IMR-90 (cell line): ENCODE measurements around the gene DOCK1. TPM values are rescaled to one million over a fixed set of nuclear protein-coding genes. Genes with fewer than 3 reads are reported as not detected.

Source experiments
- ATAC-seq: fragments of 200-7000 bp; cut with Tn5 transposase; 2 replicates; pipeline ENCODE4 v1.9.1; 2020; ENCODE audit warnings: low read depth, mild to moderate bottlenecking, moderate library complexity
- BruUV-seq: library from RNA; stranded (reverse); fragments of 400-500 nt; replicated peaks from 2 replicates; lab custom pipeline; 2021; lab: Mats Ljungman, UMichigan
- CTCF ChIA-PET: fragments of 300-600 bp; formaldehyde crosslinking; extraction: SDS; loops from one replicate; lab custom pipeline; 2021; ENCODE audit warnings: antibody characterized with exemption; lab: Yijun Ruan, JAX
- POLR2A ChIA-PET: fragments of 300-600 bp; sonication (Branson Sonifier 250); formaldehyde crosslinking; loops from one replicate; lab custom pipeline; 2022; ENCODE audit warnings: antibody characterized with exemption; ENCODE audit not compliant: unreplicated experiment; lab: Charles Lee
- DNase-seq: peaks from one replicate; pipeline ENCODE4 v3.0.0; 2013
- H2AFZ ChIP-seq: replicated peaks from 2 replicates; pipeline ENCODE3; 2013; ENCODE audit warnings: low read length, mild to moderate bottlenecking; ENCODE audit not compliant: poor library complexity
- H2AK5ac ChIP-seq: 2 replicates; pipeline ENCODE4 v1.6.1; 2013; ENCODE audit warnings: low read depth, low read length, inconsistent platforms
- H2AK9ac ChIP-seq: replicated peaks from 2 replicates; pipeline ENCODE3; 2013; ENCODE audit warnings: mild to moderate bottlenecking, low read depth, low read length, moderate library complexity; ENCODE audit not compliant: poor library complexity
- H2BK120ac ChIP-seq: 2 replicates; pipeline ENCODE4 v1.6.1; 2013; ENCODE audit warnings: low read depth, low read length, inconsistent platforms
- H2BK15ac ChIP-seq: 3 replicates; pipeline ENCODE4 v1.6.1; 2013; ENCODE audit warnings: low read depth, low read length, inconsistent platforms
- H2BK20ac ChIP-seq: 2 replicates; pipeline ENCODE4 v1.6.1; 2013; ENCODE audit warnings: low read depth, mild to moderate bottlenecking, inconsistent platforms, low read length, moderate library complexity
- H2BK5ac ChIP-seq: 2 replicates; pipeline ENCODE4 v1.6.1; 2013; ENCODE audit warnings: mild to moderate bottlenecking, low read depth, low read length, inconsistent platforms; ENCODE audit not compliant: poor library complexity, severe bottlenecking
- H3K14ac ChIP-seq: replicated peaks from 2 replicates; pipeline ENCODE4 v1.6.1; 2013; ENCODE audit warnings: low read depth, low read length, inconsistent platforms
- H3K18ac ChIP-seq: 2 replicates; pipeline ENCODE4 v1.6.1; 2013; ENCODE audit warnings: low read depth, low read length, control low read depth
- H3K23ac ChIP-seq: 2 replicates; pipeline ENCODE4 v1.6.1; 2013; ENCODE audit warnings: low read depth, low read length, inconsistent platforms
- H3K27ac ChIP-seq: 2 replicates; pipeline ENCODE4 v1.5.1; 2013; ENCODE audit warnings: mild to moderate bottlenecking, control low read depth, low read length; ENCODE audit not compliant: insufficient read depth
- H3K27me3 ChIP-seq: 2 replicates; pipeline ENCODE4 v1.6.1; 2013; ENCODE audit warnings: low read length; ENCODE audit not compliant: control insufficient read depth, insufficient read depth
- H3K36me3 ChIP-seq: 2 replicates; pipeline ENCODE4 v1.6.1; 2013; ENCODE audit warnings: low read length, mixed read lengths; ENCODE audit not compliant: control insufficient read depth, insufficient read depth
- H3K4ac ChIP-seq: 2 replicates; pipeline ENCODE4 v1.6.1; 2013; ENCODE audit warnings: low read depth, low read length, inconsistent platforms
- H3K4me1 ChIP-seq: 2 replicates; pipeline ENCODE4 v1.6.1; 2013; ENCODE audit warnings: low read length, mixed read lengths; ENCODE audit not compliant: control insufficient read depth, insufficient read depth
- H3K4me2 ChIP-seq: 2 replicates; pipeline ENCODE4 v1.6.1; 2013; ENCODE audit warnings: low read depth, mild to moderate bottlenecking, control low read depth, low read length, moderate library complexity
- H3K4me3 ChIP-seq: 2 replicates; pipeline ENCODE4 v1.5.1; 2013; ENCODE audit warnings: low read depth, mild to moderate bottlenecking, control low read depth, low read length, moderate library complexity; ENCODE audit not compliant: insufficient read depth
- H3K56ac ChIP-seq: 2 replicates; pipeline ENCODE4 v1.6.1; 2013; ENCODE audit warnings: low read length, inconsistent platforms; ENCODE audit not compliant: insufficient read depth; ENCODE audit errors: extremely low read depth
- H3K79me1 ChIP-seq, 2 experiments: 2 replicates each; pipeline ENCODE4 v1.6.1; 2013; ENCODE audit warnings: low read length in 2 of 2, inconsistent platforms in 1 of 2, low read depth in 1 of 2
- H3K9ac ChIP-seq: 2 replicates; pipeline ENCODE4 v1.6.1; 2013; ENCODE audit warnings: low read depth, low read length, control low read depth
- H3K9me1 ChIP-seq: 2 replicates; pipeline ENCODE4 v1.6.1; 2013; ENCODE audit warnings: low read length, inconsistent platforms; ENCODE audit not compliant: insufficient read depth
- H3K9me3 ChIP-seq: 2 replicates; pipeline ENCODE4 v1.6.1; 2013; ENCODE audit warnings: low read length; ENCODE audit not compliant: control insufficient read depth, insufficient read depth
- H4K20me1 ChIP-seq: 2 replicates; pipeline ENCODE4 v1.6.1; 2013; ENCODE audit warnings: low read length, inconsistent platforms; ENCODE audit not compliant: insufficient read depth
- H4K5ac ChIP-seq: 2 replicates; pipeline ENCODE4 v1.6.1; 2013; ENCODE audit warnings: mild to moderate bottlenecking, low read depth, low read length, control low read depth
- H4K8ac ChIP-seq, 2 experiments: 2 replicates each; pipeline ENCODE4 v1.6.1; 2013; ENCODE audit warnings: low read depth in 2 of 2, low read length in 2 of 2, control low read depth in 1 of 2, inconsistent platforms in 1 of 2
- H4K91ac ChIP-seq: 2 replicates; pipeline ENCODE4 v1.6.1; 2013; ENCODE audit warnings: low read depth, low read length, inconsistent platforms; ENCODE audit not compliant: insufficient read depth
- BHLHE40 ChIP-seq: fragments of 150-350 bp; IDR thresholded peaks from 2 replicates; pipeline ENCODE4 v1.6.1; 2016; ENCODE audit warnings: mild to moderate bottlenecking, low read depth, low read length
- MAFK ChIP-seq: IDR thresholded peaks from 2 replicates; pipeline ENCODE4 v1.6.1; 2012; ENCODE audit warnings: low read depth, low read length, improper control_type of control experiment
- MAZ ChIP-seq: IDR thresholded peaks from 2 replicates; pipeline ENCODE4 v1.6.1; 2012; ENCODE audit warnings: low read depth, mild to moderate bottlenecking, low read length, improper control_type of control experiment, moderate library complexity, borderline replicate concordance
- POLR2A ChIP-seq: IDR thresholded peaks from 2 replicates; pipeline ENCODE4 v1.6.1; 2012; ENCODE audit warnings: mild to moderate bottlenecking, low read depth, low read length
- RCOR1 ChIP-seq: IDR thresholded peaks from 2 replicates; pipeline ENCODE4 v1.6.1; 2012; ENCODE audit warnings: mild to moderate bottlenecking, low read length, improper control_type of control experiment; ENCODE audit not compliant: insufficient replicate concordance
- WGBS, 2 experiments: methylation state at CpG; one replicate each; pipeline versions ENCODE4 v1.1.5 to v1.1.7; 2013; ENCODE audit warnings: missing lambda C conversion rate in 2 of 2; ENCODE audit not compliant: insufficient read length in 1 of 2; ENCODE audit errors: extremely low coverage in 2 of 2; 5-methylcytosine and 5-hydroxymethylcytosine counted together
- dilution Hi-C: fragments of 300-500 bp; cut with HindIII; formaldehyde crosslinking; loops from one replicate; pipeline ENCODE4 v1.14.3; 2018; ENCODE audit warnings: low sequenced_read_pairs; ENCODE audit not compliant: unreplicated experiment
- in situ Hi-C: fragments of 300-500 bp; cut with MboI; formaldehyde crosslinking; loops from 3 replicates; pipeline ENCODE4 v1.14.3; 2019; ENCODE audit warnings: low sequenced_read_pairs, inconsistent platforms, mixed read lengths
- intact Hi-C: fragments of 100-400 bp; cut with micrococcal nuclease; formaldehyde crosslinking; loops from 2 replicates; pipeline ENCODE4 v1.10.0; 2022
- polyA plus RNA-seq, 3 experiments: library from polyadenylated mRNA; depleted of rRNA; stranded (reverse); fragments of >200 nt; gene quantifications; 2 replicates each; pipeline ENCODE4 v1.2.3, GENCODE V29; 2012; ENCODE audit warnings: low replicate concordance in 1 of 3
- total RNA-seq: library from RNA; depleted of rRNA; stranded (reverse); fragments of >200 nt; gene quantifications from 2 replicates; pipeline ENCODE4 v1.2.3, GENCODE V29; 2012
- TF ChIP-seq, protein P1 (sequence below): conservative IDR thresholded peaks from 2 replicates; pipeline ENCODE4 v1.5.1; 2012; ENCODE audit warnings: mild to moderate bottlenecking, low read depth, low read length, improper control_type of control experiment
- TF ChIP-seq, protein P2 (sequence below): fragments of 150-350 bp; IDR thresholded peaks from 2 replicates; pipeline ENCODE4 v1.6.1; 2017; ENCODE audit warnings: mild to moderate bottlenecking, antibody characterized with exemption, low read length, low read depth

The DOCK1 gene
- total and polyA plus RNA-seq, 2 of the 4 experiments (the other 2 are of a cell fraction): 28.2 to 71.0 TPM

DNA sequence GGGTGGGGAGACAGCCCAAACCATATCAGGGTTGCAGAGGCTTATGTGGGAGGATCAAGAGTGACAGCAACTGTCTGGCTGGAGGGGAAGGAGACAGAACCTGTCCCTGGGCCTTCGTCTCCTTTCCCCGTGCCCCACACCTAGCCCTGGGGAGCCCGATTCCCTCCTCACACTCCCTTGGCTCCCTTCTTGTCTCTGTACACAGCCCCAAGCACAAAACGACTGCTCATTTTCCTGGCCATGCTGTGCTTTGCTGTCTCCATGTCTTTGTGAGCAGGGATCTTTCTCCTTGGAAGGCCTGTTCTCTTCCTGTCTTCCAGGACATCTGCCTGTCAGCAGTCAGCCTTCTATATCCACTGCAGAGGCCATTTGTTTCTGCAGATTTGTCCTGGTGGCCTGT, 177.4 kb downstream of the DOCK1 start:
- Histone ChIP-seq H2BK5ac (no peak overlapping the region), H3K14ac (no peak overlapping the region), H3K4me1 (no peaks in the 10 kb centered on the region), H3K56ac (no peak overlapping the region), H2BK20ac (no peak overlapping the region), H2BK120ac (no peak overlapping the region), H4K8ac (no peak overlapping the region), H3K9me3 (no peaks in the 10 kb centered on the region), H3K9me1 (peaks cover 16% of the 10 kb centered on the region), H3K4me3 (no peak overlapping the region), H3K27me3 (no peaks in the 10 kb centered on the region), H2BK15ac (no peak overlapping the region), H3K18ac (no peak overlapping the region), H2AK5ac (no peak overlapping the region), H3K79me1 (peaks cover 8 to 21% of the 10 kb centered on the region in 2 experiments; a peak in 3 of 4 replicates), H2AK9ac (no peak overlapping the region), H3K9ac (no peak overlapping the region), H3K4me2 (no peak overlapping the region), H4K5ac (no peak overlapping the region), H2AFZ (no peak overlapping the region), H3K27ac (no peak overlapping the region), H4K20me1 (0 out of 2 replicates have a peak, but pooled peaks cover 5% of the 10 kb centered on the region), H3K23ac (no peak overlapping the region), H4K91ac (no peak overlapping the region), H3K36me3 (peaks cover 29% of the 10 kb centered on the region), H3K4ac (no peak overlapping the region)
- TF ChIP-seq, protein P1, sequence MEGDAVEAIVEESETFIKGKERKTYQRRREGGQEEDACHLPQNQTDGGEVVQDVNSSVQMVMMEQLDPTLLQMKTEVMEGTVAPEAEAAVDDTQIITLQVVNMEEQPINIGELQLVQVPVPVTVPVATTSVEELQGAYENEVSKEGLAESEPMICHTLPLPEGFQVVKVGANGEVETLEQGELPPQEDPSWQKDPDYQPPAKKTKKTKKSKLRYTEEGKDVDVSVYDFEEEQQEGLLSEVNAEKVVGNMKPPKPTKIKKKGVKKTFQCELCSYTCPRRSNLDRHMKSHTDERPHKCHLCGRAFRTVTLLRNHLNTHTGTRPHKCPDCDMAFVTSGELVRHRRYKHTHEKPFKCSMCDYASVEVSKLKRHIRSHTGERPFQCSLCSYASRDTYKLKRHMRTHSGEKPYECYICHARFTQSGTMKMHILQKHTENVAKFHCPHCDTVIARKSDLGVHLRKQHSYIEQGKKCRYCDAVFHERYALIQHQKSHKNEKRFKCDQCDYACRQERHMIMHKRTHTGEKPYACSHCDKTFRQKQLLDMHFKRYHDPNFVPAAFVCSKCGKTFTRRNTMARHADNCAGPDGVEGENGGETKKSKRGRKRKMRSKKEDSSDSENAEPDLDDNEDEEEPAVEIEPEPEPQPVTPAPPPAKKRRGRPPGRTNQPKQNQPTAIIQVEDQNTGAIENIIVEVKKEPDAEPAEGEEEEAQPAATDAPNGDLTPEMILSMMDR: no peak
- TF ChIP-seq POLR2A (no peak), MAFK (no peak), MAZ (no peak), RCOR1 (no peak), BHLHE40 (no peak)
- TF ChIP-seq, protein P2, sequence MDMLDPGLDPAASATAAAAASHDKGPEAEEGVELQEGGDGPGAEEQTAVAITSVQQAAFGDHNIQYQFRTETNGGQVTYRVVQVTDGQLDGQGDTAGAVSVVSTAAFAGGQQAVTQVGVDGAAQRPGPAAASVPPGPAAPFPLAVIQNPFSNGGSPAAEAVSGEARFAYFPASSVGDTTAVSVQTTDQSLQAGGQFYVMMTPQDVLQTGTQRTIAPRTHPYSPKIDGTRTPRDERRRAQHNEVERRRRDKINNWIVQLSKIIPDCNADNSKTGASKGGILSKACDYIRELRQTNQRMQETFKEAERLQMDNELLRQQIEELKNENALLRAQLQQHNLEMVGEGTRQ: no peak
- ChIA-PET POLR2A (no interaction called here), CTCF (no interaction called here)
- no TSS peak for BruUV-seq
- DNase-seq (no peak), ATAC-seq (no peak)
- dilution Hi-C loops (no loop called here), in situ Hi-C loops (no loop called here), intact Hi-C loops (loop anchor here (10.0 kb wide), 1 partner anchor 772 kb away; no protein-coding TSS in a partner anchor)
- WGBS, 2 experiments: 80% methylated on average over 1 of the region's 4 CpGs; no CpG with 5 or more reads in 1 of the 2 experiments
